Epithelial cell of esophagus (primary cell): ENCODE measurements around the gene HSPA4.

ENCODE experiments used
- DNase-seq: peaks from one replicate; pipeline ENCODE4 v3.0.0; 2010; ENCODE audit warnings: low read depth
- H3K4me3 ChIP-seq: 2 replicates; pipeline ENCODE4 v1.5.1; 2011; ENCODE audit warnings: mild to moderate bottlenecking, low read length, control low read depth
- TF ChIP-seq, protein P1 (sequence below): IDR thresholded peaks from 2 replicates; pipeline ENCODE4 v1.5.1; 2011; ENCODE audit warnings: low read depth, mild to moderate bottlenecking, low read length, control low read depth, inconsistent platforms; ENCODE audit not compliant: insufficient read depth; ENCODE audit errors: missing control alignments

Gene HSPA4

DNA sequence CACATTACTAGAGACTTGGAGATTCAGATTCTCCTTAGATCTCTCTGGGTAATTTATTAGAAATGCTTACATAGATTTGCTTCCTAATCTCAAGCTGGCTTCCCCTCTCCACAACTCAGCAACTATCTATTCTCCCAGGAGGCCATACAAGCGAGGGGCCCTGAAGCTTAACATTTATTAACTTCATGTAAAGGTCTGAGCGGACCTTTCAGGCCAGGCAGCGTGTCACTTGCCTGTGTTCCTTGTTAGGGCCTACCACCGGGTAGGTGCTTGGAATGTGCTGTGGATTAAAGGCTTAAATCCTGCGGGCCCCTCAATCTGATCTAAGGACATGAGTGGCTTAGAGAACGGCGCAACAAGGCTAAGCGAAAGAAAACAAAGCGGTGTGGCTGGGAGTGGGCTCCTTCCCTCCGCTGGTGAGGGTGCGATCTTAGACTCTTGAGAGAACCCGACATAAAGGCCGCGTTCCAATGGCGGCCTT is 712 bp upstream of the HSPA4 start:
- TF ChIP-seq, protein P1, sequence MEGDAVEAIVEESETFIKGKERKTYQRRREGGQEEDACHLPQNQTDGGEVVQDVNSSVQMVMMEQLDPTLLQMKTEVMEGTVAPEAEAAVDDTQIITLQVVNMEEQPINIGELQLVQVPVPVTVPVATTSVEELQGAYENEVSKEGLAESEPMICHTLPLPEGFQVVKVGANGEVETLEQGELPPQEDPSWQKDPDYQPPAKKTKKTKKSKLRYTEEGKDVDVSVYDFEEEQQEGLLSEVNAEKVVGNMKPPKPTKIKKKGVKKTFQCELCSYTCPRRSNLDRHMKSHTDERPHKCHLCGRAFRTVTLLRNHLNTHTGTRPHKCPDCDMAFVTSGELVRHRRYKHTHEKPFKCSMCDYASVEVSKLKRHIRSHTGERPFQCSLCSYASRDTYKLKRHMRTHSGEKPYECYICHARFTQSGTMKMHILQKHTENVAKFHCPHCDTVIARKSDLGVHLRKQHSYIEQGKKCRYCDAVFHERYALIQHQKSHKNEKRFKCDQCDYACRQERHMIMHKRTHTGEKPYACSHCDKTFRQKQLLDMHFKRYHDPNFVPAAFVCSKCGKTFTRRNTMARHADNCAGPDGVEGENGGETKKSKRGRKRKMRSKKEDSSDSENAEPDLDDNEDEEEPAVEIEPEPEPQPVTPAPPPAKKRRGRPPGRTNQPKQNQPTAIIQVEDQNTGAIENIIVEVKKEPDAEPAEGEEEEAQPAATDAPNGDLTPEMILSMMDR: no peak
- peak overlapping the region; percentile 96 for H3K4me3 ChIP-seq

GRCh38 chr5:133052317-133053175 is 733 bp downstream of the HSPA4 start:
- peak overlapping the region; percentile 96 for H3K4me3 ChIP-seq
- TF ChIP-seq, protein P1: no peak
- DNase-seq: peak; percentile 58

More for the DNA sequence above, 712 bp upstream of the HSPA4 start:
- DNase-seq: no peak

DNA sequence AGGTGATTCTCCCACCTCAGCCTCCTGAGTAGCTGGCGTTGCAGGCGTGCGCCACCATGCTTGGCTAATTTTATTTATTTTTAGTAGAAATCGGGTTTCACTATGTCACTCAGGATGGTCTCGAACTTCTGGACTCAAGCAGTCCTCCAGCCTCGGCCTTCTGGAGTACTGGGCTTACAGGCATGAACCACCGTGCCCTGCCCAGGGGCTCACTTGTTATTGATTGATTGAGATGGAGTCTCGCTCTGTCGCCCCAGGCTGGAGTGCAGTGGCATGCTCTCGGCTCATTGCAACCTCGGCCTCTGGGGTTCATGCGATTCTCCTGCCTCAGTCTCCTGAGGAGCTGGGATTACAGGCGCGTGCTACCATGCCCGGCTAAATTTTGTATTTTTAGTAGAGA is 1.6 kb downstream of the HSPA4 start:
- no peak for DNase-seq
- peak overlapping the region; percentile 96 for H3K4me3 ChIP-seq
- TF ChIP-seq, protein P1: no peak

DNA sequence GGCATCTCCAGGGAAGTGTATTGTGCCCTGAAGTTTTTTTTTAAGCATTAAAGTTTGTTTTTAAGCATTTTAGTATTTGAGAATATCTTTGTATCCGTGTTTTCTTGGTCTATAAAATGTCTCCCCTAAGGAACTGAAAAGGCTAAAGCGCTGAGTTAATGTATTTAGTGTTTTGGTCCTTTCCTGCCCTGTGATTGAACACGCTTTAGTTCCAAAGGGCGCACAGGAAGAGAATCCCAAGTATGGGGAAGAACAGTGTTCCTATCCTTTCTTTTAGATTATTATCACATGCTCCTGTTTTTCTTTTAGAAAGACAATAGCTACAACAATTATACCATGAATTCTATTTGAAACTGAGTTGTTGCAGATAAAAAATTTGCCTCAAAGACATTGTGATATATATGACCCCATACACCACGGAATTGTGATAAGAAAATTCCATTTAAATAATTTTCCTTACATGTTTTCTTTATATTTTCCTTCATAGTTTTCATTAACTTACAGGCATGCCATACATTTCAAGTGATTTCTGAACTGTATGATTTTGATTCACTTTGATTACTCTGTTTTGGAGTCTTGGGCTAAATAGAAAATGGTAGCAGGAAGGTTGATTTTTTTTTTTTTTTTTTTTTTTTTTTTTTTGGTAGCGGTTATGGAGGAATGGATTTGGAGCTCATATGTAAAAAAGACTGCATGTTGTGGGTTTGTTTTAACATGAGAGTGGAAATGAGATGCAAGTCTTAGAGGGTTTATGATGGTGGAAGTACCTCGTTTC is 3.1 kb downstream of the HSPA4 start:
- H3K4me3 ChIP-seq: no peak overlapping the region
- TF ChIP-seq, protein P1: no peak
- no peak for DNase-seq

GRCh38 chr5:133056891-133057290 is 5.1 kb downstream of the HSPA4 start:
- H3K4me3 ChIP-seq: no peak overlapping the region
- TF ChIP-seq, protein P1: no peak
- no peak for DNase-seq

DNA sequence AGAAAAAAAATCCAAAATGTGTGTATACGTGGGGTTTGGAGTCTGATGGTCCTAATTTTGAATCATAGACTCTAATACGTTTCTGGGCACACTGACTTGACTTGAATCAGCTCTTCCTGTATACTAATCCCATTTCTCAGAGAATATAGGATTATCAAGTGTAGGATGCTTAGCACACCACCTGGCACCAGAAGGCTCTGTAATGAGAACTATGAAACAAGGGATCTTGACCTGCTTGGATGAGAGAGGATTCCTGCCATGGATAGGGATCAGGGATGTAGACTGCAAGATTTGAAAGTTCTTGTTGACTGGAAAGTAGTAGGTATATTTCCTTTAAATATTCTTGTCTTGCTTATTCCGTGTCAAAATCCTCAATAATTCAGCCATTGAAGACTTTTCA is 7.8 kb downstream of the HSPA4 start:
- TF ChIP-seq, protein P1: no peak
- no peak for DNase-seq

More for the DNA sequence above, 7.8 kb downstream of the HSPA4 start:
- H3K4me3 ChIP-seq: no peak overlapping the region
